PC-9 (cell line): ENCODE results near the gene SPON1. TPM values are rescaled to one million over a fixed set of nuclear protein-coding genes. Genes with fewer than 3 reads are reported as not detected.

Experiments
- BruUV-seq: library from RNA; stranded (reverse); fragments of 400-500 nt; replicated peaks from 2 replicates; lab custom pipeline; 2021; lab: Mats Ljungman, UMichigan
- CTCF ChIA-PET: fragments of 300-600 bp; sonication (Branson Sonifier 250); formaldehyde crosslinking; loops from one replicate; lab custom pipeline; 2022; ENCODE audit warnings: antibody characterized with exemption; lab: Charles Lee
- POLR2A ChIA-PET: fragments of 300-600 bp; sonication (Branson Sonifier 250); formaldehyde crosslinking; loops from one replicate; lab custom pipeline; 2022; ENCODE audit warnings: antibody characterized with exemption; ENCODE audit not compliant: unreplicated experiment; lab: Charles Lee
- DNase-seq, 2 experiments: peaks; one replicate each; pipeline versions ENCODE4 v3.0.0 to v3.0.0-alpha.2; 2015 to 2022; ENCODE audit warnings: mixed read lengths in 1 of 2
- H2AFZ ChIP-seq: fragments of 200-600 bp; sonication (generic); 2 replicates; pipeline ENCODE4 v1.8.1; 2017; ENCODE audit warnings: antibody characterized with exemption
- H3F3A ChIP-seq: fragments of 200-600 bp; sonication (generic); 2 replicates; pipeline ENCODE4 v1.8.1; 2017; ENCODE audit warnings: antibody characterized with exemption, mild to moderate bottlenecking, low read depth; ENCODE audit not compliant: insufficient read depth
- H3K27ac ChIP-seq: fragments of 200-600 bp; sonication (generic); 2 replicates; pipeline ENCODE4 v1.6.1; 2016; ENCODE audit warnings: mixed run types
- H3K27me3 ChIP-seq: fragments of 200-600 bp; sonication (generic); 2 replicates; pipeline ENCODE4 v1.6.1; 2016; ENCODE audit warnings: low read depth, mixed run types; ENCODE audit not compliant: insufficient read depth
- H3K36me3 ChIP-seq: fragments of 200-600 bp; sonication (generic); 2 replicates; pipeline ENCODE4 v1.6.1; 2016; ENCODE audit warnings: low read depth, mixed run types
- H3K4me1 ChIP-seq: fragments of 200-600 bp; sonication (generic); replicated peaks from 2 replicates; pipeline ENCODE4 v1.6.1; 2016; ENCODE audit warnings: mixed run types; ENCODE audit not compliant: insufficient read depth
- H3K4me2 ChIP-seq: fragments of 200-600 bp; sonication (generic); 2 replicates; pipeline ENCODE4 v1.6.1; 2017; ENCODE audit warnings: mixed run types
- H3K4me3 ChIP-seq: fragments of 200-600 bp; sonication (generic); 2 replicates; pipeline ENCODE4 v1.6.1; 2016; ENCODE audit warnings: mixed run types
- H3K79me2 ChIP-seq: fragments of 200-600 bp; sonication (generic); 2 replicates; pipeline ENCODE4 v1.6.1; 2017; ENCODE audit warnings: low read depth, mixed run types
- H3K9me2 ChIP-seq: fragments of 200-600 bp; sonication (generic); 2 replicates; pipeline ENCODE4 v1.8.1; 2017; ENCODE audit warnings: mild to moderate bottlenecking; ENCODE audit not compliant: insufficient read depth
- H3K9me3 ChIP-seq: fragments of 200-600 bp; sonication (generic); 2 replicates; pipeline ENCODE4 v1.8.1; 2016; ENCODE audit warnings: low read depth; ENCODE audit not compliant: insufficient read depth
- H4K20me1 ChIP-seq: fragments of 200-600 bp; sonication (generic); 2 replicates; pipeline ENCODE4 v1.8.1; 2017; ENCODE audit not compliant: insufficient read depth
- EZH2 ChIP-seq: fragments of 200-600 bp; sonication (generic); IDR thresholded peaks from 2 replicates; pipeline ENCODE4 v1.8.0; 2017; ENCODE audit warnings: antibody characterized with exemption, low read depth
- intact Hi-C: fragments of 100-400 bp; cut with micrococcal nuclease; formaldehyde crosslinking; loops from one replicate; pipeline ENCODE4 v1.10.0; 2022; ENCODE audit not compliant: unreplicated experiment
- total RNA-seq: library from RNA; stranded (reverse); gene quantifications from 2 replicates; pipeline ENCODE4 v1.2.3, GENCODE V29; 2021
- TF ChIP-seq, protein P1 (sequence below): fragments of 200-600 bp; sonication (generic); conservative IDR thresholded peaks from 2 replicates; pipeline ENCODE4 v1.6.1; 2017; ENCODE audit warnings: mixed run types, antibody characterized with exemption, mild to moderate bottlenecking, moderate library complexity

SPON1 gene
- total RNA-seq, 1 experiment from 2014 or later, result 0.70 TPM

DNA sequence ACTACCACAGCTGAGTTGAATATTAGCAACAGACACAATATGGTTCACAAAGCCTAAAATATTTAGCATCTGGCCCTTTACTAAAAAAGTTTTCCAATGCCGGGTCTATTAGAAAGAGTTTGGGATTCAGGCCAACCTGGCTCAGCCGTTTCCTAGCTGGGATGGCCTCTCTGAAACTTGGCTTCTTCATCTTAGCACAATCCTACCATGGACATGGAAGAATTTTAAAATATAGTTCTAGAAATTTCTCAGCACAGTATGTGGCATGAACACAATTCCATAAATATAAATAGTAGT lies 292.7 kb downstream of the SPON1 start:
- no peak for DNase-seq
- H3K9me2 ChIP-seq, result no peaks in the 10 kb centered on the region
- intact Hi-C loops, result no loop called here
- H3K36me3 ChIP-seq, result no peaks in the 10 kb centered on the region
- CTCF ChIA-PET, result no interaction called here
- H3K27me3 ChIP-seq, result no peaks in the 10 kb centered on the region
- H3K79me2 ChIP-seq, result no peaks in the 10 kb centered on the region
- no peaks in the 10 kb centered on the region for H3K9me3 ChIP-seq
- H3K4me3 ChIP-seq, result no peak overlapping the region
- peaks cover 19% of the 10 kb centered on the region for H3K4me1 ChIP-seq
- no peak overlapping the region for H2AFZ ChIP-seq
- no peaks in the 10 kb centered on the region; the same call in 1 of the 2 replicates for H3F3A ChIP-seq
- no peak overlapping the region for H3K4me2 ChIP-seq
- H4K20me1 ChIP-seq, result no peaks in the 10 kb centered on the region
- TF ChIP-seq EZH2, result no peak
- TF ChIP-seq, protein P1, sequence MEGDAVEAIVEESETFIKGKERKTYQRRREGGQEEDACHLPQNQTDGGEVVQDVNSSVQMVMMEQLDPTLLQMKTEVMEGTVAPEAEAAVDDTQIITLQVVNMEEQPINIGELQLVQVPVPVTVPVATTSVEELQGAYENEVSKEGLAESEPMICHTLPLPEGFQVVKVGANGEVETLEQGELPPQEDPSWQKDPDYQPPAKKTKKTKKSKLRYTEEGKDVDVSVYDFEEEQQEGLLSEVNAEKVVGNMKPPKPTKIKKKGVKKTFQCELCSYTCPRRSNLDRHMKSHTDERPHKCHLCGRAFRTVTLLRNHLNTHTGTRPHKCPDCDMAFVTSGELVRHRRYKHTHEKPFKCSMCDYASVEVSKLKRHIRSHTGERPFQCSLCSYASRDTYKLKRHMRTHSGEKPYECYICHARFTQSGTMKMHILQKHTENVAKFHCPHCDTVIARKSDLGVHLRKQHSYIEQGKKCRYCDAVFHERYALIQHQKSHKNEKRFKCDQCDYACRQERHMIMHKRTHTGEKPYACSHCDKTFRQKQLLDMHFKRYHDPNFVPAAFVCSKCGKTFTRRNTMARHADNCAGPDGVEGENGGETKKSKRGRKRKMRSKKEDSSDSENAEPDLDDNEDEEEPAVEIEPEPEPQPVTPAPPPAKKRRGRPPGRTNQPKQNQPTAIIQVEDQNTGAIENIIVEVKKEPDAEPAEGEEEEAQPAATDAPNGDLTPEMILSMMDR, result no peak
- BruUV-seq, result no TSS peak
- POLR2A ChIA-PET, result interaction anchor here (0.7 kb wide), 1 partner anchor 358 kb away, joined by 3 read pairs; no protein-coding TSS in a partner anchor
- H3K27ac ChIP-seq, result no peak overlapping the region

DNA sequence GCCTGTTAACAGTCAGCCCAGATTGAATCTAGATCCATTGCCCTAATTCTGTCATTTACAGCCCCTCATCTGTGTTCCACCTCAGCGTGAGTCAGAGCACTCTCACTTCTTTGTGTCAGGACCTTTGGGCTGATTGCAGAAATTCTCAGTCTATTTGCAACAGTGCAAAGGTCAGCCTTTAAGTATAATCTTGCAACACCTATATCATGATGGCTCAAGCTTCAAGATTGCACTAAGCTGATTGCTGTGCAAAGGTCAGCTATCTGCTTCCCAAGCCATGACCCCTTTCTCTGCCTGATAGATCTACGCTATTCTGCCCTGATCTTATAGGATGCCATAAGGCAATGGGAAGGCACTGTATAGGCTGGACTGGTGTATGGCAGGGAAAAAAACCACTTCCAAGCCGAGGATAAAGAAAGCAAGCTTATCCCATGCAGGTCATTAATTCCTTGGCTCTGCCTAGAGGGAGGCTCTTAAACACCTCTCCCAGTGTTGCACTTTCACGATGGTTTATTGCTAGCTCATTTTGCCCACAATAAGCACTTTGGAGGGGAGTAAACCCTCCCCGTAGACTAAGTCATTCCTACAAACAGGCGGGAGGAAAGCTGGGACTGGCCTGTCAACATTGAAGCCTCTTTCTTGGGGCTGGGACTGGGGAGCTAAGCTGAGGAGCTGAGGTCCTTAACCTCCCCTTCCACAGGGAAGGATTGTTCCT lies 295.9 kb downstream of the SPON1 start:
- H3F3A ChIP-seq, result no peaks in the 10 kb centered on the region; the same call in 1 of the 2 replicates
- intact Hi-C loops, result no loop called here
- H4K20me1 ChIP-seq, result no peaks in the 10 kb centered on the region
- no peaks in the 10 kb centered on the region for H3K9me2 ChIP-seq
- POLR2A ChIA-PET, result no interaction called here
- peak overlapping the region; percentile 65 for H3K27ac ChIP-seq
- peak overlapping the region; percentile 30; the same call in 1 of the 2 replicates for H3K4me2 ChIP-seq
- H3K4me3 ChIP-seq, result no peak overlapping the region
- no peaks in the 10 kb centered on the region for H3K79me2 ChIP-seq
- CTCF ChIA-PET, result no interaction called here
- TF ChIP-seq EZH2, result no peak
- TF ChIP-seq, protein P1, result no peak
- H3K9me3 ChIP-seq, result no peaks in the 10 kb centered on the region
- BruUV-seq, result no TSS peak
- peaks cover 19% of the 10 kb centered on the region for H3K4me1 ChIP-seq
- H3K27me3 ChIP-seq, result no peaks in the 10 kb centered on the region
- H2AFZ ChIP-seq, result no peak overlapping the region
- no peaks in the 10 kb centered on the region for H3K36me3 ChIP-seq
- peak in 1 of 2 experiments; percentile 83 for DNase-seq

DNA sequence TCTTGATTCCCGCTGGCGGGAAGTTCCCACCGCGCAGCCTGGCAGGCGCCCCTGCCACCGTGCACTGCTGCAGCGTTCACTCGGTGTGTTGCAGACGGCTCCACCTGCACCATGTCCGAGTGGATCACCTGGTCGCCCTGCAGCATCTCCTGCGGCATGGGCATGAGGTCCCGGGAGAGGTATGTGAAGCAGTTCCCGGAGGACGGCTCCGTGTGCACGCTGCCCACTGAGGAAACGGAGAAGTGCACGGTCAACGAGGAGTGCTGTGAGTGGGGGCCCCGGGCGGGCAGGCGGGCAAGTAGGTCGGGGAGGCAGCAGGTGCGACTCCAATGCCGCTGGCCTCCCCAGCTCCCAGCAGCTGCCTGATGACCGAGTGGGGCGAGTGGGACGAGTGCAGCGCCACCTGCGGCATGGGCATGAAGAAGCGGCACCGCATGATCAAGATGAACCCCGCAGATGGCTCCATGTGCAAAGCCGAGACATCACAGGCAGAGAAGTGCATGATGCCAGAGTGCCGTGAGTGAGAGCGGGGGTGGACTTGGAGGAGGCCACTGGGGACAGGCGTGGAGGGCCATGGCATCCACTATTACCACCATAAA lies 296.8 kb downstream of the SPON1 start:
- Histone ChIP-seq H3K27me3 (no peaks in the 10 kb centered on the region), H3K36me3 (no peaks in the 10 kb centered on the region), H3K9me2 (no peaks in the 10 kb centered on the region), H3K9me3 (no peaks in the 10 kb centered on the region), H2AFZ (no peak overlapping the region), H3K4me3 (no peak overlapping the region), H3K27ac (no peak overlapping the region), H4K20me1 (no peaks in the 10 kb centered on the region), H3F3A (no peaks in the 10 kb centered on the region; the same call in 1 of the 2 replicates), H3K79me2 (no peaks in the 10 kb centered on the region), H3K4me2 (no peak overlapping the region), H3K4me1 (peaks cover 19% of the 10 kb centered on the region)
- CTCF ChIA-PET, result no interaction called here
- BruUV-seq, result no TSS peak
- intact Hi-C loops, result no loop called here
- no peak for DNase-seq
- POLR2A ChIA-PET, result no interaction called here
- TF ChIP-seq, protein P1, result no peak
- TF ChIP-seq EZH2, result no peak
